ENCODE data around the gene OR2T1.

DNA sequence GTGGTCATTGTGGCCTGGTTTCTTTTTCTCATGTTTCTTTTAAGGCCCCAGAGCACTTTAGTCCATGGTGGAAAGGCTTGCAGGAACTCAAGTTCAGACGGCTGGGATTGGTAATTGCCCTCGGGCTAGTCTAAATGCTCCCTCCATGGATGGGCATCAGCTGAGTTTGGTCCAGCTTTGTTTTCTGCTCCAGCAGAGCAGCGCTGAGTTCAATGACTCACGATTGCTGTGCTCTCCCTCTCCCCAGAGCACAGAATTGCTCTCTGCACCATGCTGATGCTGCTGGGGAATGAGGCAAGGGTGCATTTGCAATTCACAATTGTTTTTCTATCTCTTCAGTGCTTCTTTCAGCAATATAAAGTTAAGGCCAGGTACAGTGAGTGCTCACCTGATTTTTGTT, 29.1 kb upstream of the OR2T1 start:
- TF ChIP-seq, protein P1, sequence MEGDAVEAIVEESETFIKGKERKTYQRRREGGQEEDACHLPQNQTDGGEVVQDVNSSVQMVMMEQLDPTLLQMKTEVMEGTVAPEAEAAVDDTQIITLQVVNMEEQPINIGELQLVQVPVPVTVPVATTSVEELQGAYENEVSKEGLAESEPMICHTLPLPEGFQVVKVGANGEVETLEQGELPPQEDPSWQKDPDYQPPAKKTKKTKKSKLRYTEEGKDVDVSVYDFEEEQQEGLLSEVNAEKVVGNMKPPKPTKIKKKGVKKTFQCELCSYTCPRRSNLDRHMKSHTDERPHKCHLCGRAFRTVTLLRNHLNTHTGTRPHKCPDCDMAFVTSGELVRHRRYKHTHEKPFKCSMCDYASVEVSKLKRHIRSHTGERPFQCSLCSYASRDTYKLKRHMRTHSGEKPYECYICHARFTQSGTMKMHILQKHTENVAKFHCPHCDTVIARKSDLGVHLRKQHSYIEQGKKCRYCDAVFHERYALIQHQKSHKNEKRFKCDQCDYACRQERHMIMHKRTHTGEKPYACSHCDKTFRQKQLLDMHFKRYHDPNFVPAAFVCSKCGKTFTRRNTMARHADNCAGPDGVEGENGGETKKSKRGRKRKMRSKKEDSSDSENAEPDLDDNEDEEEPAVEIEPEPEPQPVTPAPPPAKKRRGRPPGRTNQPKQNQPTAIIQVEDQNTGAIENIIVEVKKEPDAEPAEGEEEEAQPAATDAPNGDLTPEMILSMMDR (conservative IDR thresholded peaks at IDR 0.05; ENCODE audit: low read length): no peak
- TF ChIP-seq EZH2phosphoT487 (IDR thresholded peaks at IDR 0.05; ENCODE audit: borderline replicate concordance): no peak
